Fibroblast of skin of left biceps (primary cell): ENCODE measurements around the gene COLQ.

Source experiments
- DNase-seq, 2 experiments: peaks; one replicate each; pipeline ENCODE4 v3.0.0-alpha.2; 2013; ENCODE audit warnings: low read depth in 2 of 2

COLQ gene

DNA sequence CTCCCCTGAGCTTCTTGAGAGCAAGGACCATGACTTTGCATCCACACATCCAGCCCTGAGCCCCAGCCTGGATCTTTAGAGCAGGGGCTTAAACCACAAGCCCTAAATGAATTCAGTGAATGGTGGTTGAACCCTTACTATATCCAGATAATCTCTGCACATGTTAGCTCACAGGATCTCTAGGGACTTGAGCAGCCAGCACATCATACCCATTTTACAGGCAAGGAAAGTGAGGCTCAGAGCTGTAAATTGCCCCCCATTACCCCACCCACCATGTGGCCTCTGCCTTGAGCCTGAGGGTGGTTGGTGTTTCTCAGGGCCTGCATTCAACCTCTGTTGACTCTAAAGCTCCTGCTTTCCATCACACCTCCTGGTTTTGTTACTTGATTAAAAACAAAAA is 66.5 kb downstream of the COLQ start:
- DNase-seq = no peak

DNA sequence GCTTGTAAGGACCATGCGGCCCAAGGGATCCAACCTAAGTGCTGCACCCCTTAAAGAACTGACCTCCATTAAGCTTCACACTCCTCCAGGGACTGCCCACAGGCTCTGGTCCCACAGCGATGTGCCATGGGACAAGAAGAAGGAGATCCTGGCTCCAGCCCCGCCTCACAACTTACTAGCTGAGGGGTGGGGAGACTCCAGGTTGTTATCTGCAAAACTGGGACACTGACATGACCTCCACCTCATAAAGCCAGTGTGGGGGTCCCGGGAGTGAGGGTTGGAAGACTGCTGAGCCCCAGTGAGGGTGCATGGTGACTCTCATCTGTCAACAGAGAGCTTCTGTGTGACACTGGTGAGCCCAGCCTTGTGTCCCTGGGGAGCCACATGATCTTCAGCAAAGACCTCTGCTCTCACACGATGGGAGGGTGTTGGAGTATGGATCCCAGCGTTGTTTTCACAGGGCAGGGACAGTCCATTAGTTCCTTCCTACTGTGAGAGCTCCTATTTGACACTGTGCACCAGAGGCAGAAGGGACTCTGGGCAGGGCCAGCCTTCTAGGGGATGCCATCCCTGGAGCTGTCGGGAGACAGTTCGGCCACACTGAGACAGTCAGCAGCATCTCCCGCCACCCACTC is 67.4 kb downstream of the COLQ start:
- no peak for DNase-seq

DNA sequence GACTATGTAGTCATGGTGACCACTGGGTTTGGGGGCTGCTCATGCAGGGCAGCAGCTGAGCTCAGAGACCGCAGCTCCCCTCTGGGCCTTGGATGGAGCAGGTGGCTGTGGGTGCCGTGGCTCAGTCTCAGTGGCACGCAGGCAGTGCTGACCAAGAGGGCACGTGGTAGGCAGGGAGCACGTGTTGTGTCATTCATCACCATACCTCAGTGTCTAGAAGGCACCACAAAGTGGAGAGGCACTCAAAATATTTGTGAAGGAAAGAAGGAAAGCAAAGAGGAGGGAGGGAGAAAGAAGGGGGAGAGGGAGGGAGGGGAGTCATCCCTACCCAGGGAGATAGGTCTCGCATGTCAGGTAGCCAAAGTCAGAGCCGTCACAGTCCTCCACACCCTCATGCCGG is 68.0 kb downstream of the COLQ start:
- DNase-seq = no peak

- no peak for DNase-seq
Measured at GRCh38 chr3:15452961-15453360, 68.5 kb downstream of the COLQ start.

DNA sequence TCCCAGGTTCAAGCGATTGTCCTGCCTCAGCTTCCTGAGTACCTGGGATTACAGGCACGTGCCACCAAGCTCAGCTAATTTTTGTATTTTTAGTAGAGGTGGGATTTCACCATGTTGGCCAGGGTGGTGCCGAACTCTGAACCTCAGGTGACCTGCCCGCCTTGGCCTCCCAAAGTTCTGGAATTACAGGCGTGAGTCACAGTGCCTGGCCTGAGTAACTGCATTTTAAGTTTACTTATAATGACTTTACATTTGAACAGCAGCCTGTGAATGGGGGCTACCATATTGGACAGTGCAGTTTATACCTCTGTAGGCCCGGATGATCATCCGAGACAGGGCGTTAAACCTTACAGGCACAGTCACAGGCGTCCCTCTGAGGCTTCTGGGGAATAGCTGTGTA is 69.3 kb downstream of the COLQ start:
- no peak for DNase-seq

DNA sequence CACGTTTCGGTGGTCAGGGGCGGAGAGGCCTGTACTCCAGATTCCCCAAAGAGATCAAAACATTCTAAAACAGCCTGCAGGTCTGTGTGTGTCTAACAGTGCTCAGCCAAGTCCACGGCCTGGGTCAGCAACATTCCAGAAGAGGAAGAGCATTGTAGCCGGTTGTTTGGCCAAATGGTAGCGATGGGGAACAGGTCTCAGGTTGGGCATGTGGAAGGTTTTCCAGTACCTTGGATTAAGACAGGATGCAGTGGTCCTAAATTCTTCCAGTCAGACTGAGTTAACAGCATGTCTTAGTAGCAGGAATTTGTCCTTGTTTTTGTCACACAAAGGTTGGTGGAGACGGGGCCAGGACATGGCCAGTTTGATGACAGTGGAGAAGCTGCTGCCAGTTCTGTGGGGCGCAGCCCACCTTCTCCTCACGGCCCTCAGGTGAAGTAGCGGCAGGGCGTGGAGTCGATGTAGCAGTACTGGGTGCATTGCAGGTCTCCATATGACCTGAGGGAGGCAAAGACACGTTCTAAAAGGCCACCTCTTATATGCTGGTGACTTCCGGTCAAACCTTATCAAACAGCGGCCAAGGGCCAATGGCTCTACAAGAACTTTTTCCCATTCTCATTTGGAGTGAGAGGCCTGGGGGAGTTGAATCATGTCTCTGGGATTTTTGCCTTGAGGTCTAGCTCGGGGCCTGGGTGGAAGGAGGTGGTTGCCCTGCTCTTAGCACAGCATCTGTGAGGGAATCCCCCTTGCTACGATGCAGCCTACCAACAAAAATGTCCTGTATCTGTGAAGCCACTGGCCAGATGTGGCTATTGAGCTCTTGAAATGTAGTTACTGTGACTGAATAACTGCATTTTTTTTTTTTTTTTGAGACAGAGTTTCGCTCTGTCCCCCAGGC is 70.0 kb downstream of the COLQ start:
- DNase-seq = no peak

GRCh38 chr3:15450438-15451215 is 70.9 kb downstream of the COLQ start:
- no peak for DNase-seq

- DNase-seq = no peak
Measured at GRCh38 chr3:15449489-15450224, 71.8 kb downstream of the COLQ start.

DNA sequence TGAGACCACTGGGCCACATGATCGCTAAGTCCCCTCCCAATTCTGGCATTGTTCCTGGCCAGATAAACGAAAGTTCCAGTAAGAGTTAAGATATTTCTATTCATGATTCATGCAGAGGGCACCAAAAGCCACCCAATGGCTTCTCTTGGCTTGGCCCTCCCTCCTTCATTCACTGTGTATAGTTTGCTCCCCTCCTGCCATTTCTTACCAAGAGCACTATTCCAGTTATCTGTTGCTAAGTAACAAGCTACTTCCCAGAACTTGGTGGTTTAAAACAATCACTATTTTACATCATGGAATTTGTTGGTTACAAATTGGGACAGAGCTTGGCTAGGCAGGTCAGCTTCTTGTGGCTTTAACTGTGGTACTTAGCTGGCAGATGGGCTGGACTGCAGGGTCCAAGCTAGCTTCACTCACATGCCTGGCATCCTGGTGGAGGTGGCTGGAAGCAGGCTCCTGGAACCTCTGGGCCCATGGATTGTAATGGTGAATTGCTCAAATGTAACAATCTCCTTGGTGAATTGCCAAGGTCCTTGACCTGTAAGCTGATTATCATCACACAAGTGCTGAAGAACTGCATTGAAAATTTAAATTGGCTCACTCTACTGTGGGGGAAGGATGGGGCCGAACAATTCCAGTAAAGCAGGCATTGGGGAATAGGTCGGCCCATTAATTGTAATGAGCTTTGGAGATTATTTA is 77.5 kb downstream of the COLQ start:
- no peak for DNase-seq

DNA sequence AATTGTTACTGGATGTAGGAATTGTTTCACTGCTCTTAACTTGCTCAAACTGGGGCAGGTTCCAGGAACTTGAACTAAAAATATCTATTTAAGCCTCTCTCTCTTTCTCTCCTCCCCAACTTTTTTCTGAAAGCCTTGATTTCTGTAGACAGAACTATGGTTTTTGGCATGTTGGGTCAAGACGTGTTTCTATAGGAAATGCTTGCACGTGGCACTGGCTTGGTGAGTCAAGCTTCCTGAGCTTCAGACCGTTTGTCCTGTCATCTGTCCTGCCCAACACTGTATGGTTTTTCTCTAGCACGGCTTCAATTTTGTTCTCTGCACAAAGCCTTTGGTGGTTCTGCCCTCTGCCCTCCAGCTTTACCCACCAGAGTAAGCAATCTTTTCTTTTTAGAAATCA is 80.6 kb downstream of the COLQ start:
- no peak for DNase-seq

- no peak for DNase-seq
Measured at GRCh38 chr3:15439476-15439875, 82.0 kb downstream of the COLQ start.

- DNase-seq = no peak
Measured at GRCh38 chr3:15438983-15439382, 82.5 kb downstream of the COLQ start.

DNA sequence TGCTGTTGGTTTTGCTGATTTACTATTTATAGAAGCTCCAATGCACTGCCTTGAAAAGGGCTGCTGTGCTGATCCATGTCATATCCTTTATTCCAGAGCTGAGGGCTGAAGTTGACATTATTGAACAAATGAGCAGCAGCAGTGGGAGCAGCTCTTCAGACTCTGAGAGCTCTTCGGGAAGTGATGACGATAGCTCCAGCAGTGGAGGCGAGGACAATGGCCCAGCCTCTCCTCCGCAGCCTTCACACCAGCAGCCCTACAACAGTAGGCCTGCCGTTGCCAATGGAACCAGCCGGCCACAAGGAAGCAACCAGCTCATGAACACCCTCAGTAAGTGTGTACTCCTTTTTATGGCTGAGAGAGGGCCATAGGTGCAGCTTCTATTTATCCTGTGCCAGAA is 85.3 kb downstream of the COLQ start:
- no peak for DNase-seq

- no peak for DNase-seq
Measured at GRCh38 chr3:15434756-15435155, 86.8 kb downstream of the COLQ start.

DNA sequence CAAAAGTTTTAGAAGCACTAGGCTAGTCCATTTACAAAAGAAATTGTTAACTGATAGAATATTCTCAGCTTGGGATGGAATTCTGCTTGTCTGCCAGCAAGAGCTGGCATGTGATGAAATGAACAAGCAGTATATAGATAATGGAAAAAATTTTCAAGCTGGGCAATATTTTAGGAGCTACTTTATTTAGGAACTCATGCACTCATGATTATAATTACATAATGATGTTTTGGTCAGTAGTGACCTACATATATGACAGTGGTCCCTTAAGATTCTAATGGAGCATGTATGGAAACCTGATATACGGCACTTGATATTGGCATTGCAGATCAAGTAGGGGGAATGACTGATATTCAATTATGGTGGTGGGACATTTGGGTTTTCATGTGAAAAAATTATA is 88.0 kb downstream of the COLQ start:
- no peak for DNase-seq

DNA sequence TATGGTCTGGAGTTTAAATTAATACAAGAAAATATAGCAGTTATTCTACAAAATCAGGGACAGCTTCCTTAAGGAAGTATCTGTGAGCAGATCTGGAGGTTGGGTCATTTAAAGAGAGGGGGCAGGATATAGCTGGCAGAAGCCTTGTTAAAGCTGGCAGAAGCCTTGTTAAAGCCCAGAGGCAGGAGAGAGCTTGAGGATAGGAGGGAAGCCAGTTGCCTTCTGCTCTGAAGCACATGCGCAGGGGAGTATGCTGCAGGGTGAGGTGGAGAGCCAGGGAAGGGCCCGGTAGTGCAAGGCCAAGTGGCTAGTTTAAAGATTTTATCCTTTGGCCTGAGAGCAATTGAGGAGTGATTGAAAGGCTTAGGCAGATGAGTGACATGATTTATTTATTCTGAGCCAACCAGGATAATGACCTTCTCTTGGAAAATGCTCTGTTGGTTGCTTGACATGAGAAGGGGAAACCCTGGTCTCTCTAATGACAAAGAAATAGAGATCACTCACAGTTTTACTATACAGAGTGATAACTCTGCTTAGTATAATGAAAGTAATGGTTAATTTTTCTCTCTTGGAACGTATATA is 90.2 kb downstream of the COLQ start:
- DNase-seq = no peak

DNA sequence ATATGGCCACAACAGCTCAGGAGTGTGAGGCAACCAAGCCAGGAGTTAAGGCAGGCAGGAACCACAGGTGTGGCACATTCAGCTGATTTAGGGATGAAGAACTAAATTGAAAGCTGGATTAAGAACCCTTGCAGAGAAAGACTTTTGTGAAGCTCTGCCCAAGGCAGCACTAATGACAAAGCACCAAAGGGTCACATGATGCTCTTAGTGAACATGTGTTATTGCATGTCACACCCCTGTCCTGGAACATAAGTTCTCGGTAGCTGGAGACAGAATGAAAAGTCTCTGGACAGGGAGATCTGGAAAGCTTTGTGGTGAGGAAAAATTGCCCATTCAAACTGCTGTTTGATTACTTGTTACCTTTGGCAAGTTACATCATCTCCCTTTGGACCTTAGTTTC is 90.9 kb downstream of the COLQ start:
- no peak for DNase-seq

GRCh38 chr3:15429080-15429479 is 92.4 kb downstream of the COLQ start:
- DNase-seq = no peak

GRCh38 chr3:15428539-15428938 is 93.0 kb downstream of the COLQ start:
- DNase-seq = no peak

DNA sequence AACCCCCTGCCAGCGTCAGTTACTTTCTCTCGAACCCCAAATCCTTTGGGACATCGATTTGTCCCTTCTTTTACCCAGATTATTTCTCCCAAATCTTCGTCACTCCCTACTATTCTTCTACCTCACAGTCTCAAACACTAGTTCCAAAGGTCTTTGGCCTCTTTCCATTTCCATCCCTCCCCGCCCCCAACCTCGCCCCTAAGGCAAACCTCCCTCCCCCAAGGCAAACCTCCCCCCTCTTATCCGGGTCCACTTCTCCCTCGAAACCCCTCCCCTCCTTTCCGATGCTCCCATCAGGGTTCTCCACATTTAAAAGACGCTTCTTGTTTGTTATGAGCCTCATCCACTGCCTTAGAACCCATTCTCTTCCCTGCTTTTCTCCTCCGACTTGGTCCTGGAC is 93.5 kb downstream of the COLQ start:
- DNase-seq = no peak
